Adipocyte (in vitro differentiated cells): Measurements from ENCODE around the gene NEK6.

Source experiments
- DNase-seq: peaks from one replicate; pipeline ENCODE4 v3.0.0-alpha.2; 2015; ENCODE audit warnings: low read depth
- H3K27me3 ChIP-seq: replicated peaks from 2 replicates; pipeline ENCODE4 v1.7.0; 2013; ENCODE audit warnings: mild to moderate bottlenecking, low read length, moderate library complexity; ENCODE audit not compliant: control insufficient read depth, insufficient read depth
- H3K36me3 ChIP-seq: 2 replicates; pipeline ENCODE4 v1.7.0; 2013; ENCODE audit warnings: low read length, mild to moderate bottlenecking, moderate library complexity; ENCODE audit not compliant: control insufficient read depth, insufficient read depth, severe bottlenecking
- H3K4me1 ChIP-seq: 2 replicates; pipeline ENCODE4 v1.7.0; 2013; ENCODE audit warnings: mild to moderate bottlenecking, low read length, moderate library complexity; ENCODE audit not compliant: control insufficient read depth, insufficient read depth
- H3K4me3 ChIP-seq: 2 replicates; pipeline ENCODE4 v1.7.0; 2013; ENCODE audit warnings: mild to moderate bottlenecking, low read length, moderate library complexity
- H3K9ac ChIP-seq: 2 replicates; pipeline ENCODE4 v1.7.0; 2013; ENCODE audit warnings: mild to moderate bottlenecking, low read length, moderate library complexity
- H3K9me3 ChIP-seq: 2 replicates; pipeline ENCODE4 v1.7.0; 2013; ENCODE audit warnings: mild to moderate bottlenecking, low read length, moderate library complexity; ENCODE audit not compliant: control insufficient read depth

NEK6 gene

GRCh38 chr9:124381170-124381945 is 123.6 kb downstream of the NEK6 start:
- no peak overlapping the region for H3K4me3 ChIP-seq
- H3K4me1 ChIP-seq = peaks cover 42% of the 10 kb centered on the region
- no peaks in the 10 kb centered on the region for H3K27me3 ChIP-seq
- H3K36me3 ChIP-seq = peaks cover 45% of the 10 kb centered on the region
- no peaks in the 10 kb centered on the region for H3K9me3 ChIP-seq
- no peak overlapping the region for H3K9ac ChIP-seq
- DNase-seq = peak; percentile 37

- peaks cover 44% of the 10 kb centered on the region for H3K36me3 ChIP-seq
- no peak overlapping the region for H3K9ac ChIP-seq
- H3K4me1 ChIP-seq = peaks cover 33% of the 10 kb centered on the region
- H3K4me3 ChIP-seq = no peak overlapping the region
- no peak for DNase-seq
- H3K27me3 ChIP-seq = no peaks in the 10 kb centered on the region
- H3K9me3 ChIP-seq = no peaks in the 10 kb centered on the region
These were observed 126.5 kb downstream of the NEK6 start for GRCh38 chr9:124384210-124384609.

GRCh38 chr9:124384846-124385245 is 127.1 kb downstream of the NEK6 start:
- Histone ChIP-seq H3K9ac (no peak overlapping the region), H3K36me3 (peaks cover 41% of the 10 kb centered on the region), H3K27me3 (no peaks in the 10 kb centered on the region), H3K4me3 (no peak overlapping the region), H3K9me3 (no peaks in the 10 kb centered on the region), H3K4me1 (peaks cover 34% of the 10 kb centered on the region)
- no peak for DNase-seq

DNA sequence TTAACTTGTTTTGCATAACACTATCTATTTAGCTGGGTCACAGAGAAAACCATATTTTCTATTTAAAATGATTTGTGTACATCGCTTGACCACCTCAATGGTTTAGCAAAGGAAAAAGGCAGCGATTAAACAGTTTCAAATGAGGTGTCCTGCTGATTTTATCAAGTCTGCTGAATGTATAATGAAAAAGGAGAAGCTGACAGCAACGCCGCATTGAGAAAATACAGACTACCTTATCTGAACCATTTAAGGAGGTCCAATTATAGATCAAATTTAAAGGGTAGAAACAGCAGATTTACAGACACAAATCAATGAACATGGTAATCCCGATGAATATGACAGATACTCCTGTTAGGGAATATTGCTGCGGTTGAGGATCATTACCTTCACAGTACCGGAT is 127.9 kb downstream of the NEK6 start:
- H3K4me3 ChIP-seq = no peak overlapping the region
- no peaks in the 10 kb centered on the region for H3K9me3 ChIP-seq
- H3K36me3 ChIP-seq = peaks cover 35% of the 10 kb centered on the region
- DNase-seq = no peak
- peaks cover 39% of the 10 kb centered on the region for H3K4me1 ChIP-seq
- H3K9ac ChIP-seq = no peak overlapping the region
- no peaks in the 10 kb centered on the region for H3K27me3 ChIP-seq

- DNase-seq = no peak
- H3K4me1 ChIP-seq = peaks cover 39% of the 10 kb centered on the region
- H3K9ac ChIP-seq = no peak overlapping the region
- no peak overlapping the region for H3K4me3 ChIP-seq
- H3K27me3 ChIP-seq = no peaks in the 10 kb centered on the region
- H3K9me3 ChIP-seq = no peaks in the 10 kb centered on the region
- H3K36me3 ChIP-seq = peaks cover 35% of the 10 kb centered on the region
These were observed 128.5 kb downstream of the NEK6 start for GRCh38 chr9:124386201-124386600.

DNA sequence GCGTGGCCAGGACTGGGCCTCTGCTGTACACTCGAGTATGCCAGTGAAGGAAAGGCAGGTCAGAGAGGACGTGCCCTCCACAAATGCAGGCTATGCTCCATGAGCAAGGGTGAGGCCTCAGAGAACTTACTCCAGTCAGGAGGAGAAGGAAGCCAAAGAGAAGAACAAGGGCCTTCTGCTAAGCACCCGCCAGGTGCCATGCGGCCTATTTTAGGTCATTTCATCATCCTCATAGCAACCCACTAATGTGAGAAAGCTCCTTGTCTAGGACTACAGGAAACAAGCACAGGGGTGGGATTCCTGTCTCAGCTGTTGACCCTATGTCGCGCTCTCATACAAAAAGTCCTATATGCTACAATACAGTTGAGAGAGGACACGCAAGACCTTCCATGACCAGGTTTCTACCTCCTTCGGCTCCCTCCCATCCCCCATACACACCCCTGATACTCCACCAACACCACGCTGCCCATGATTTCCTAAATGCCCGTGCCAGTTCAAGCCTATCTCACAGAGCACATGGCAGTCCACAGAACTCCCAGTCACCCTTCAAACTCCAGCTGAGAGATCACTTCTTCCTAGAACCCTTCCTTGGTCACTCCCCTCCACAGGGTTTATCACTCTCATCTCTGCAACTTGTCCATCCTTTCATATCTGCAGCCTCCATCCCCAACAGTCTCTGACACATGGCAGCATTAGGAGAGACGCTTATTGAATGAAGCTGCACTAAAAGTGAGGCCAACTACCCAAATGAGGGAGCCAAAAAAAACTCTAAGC is 130.7 kb downstream of the NEK6 start:
- no peak for DNase-seq
- no peak overlapping the region for H3K9ac ChIP-seq
- H3K9me3 ChIP-seq = no peaks in the 10 kb centered on the region
- H3K4me1 ChIP-seq = peaks cover 55% of the 10 kb centered on the region
- no peaks in the 10 kb centered on the region for H3K27me3 ChIP-seq
- H3K4me3 ChIP-seq = no peak overlapping the region
- H3K36me3 ChIP-seq = peaks cover 26% of the 10 kb centered on the region

GRCh38 chr9:124389146-124389939 is 131.6 kb downstream of the NEK6 start:
- no peak overlapping the region for H3K9ac ChIP-seq
- H3K27me3 ChIP-seq = no peaks in the 10 kb centered on the region
- H3K9me3 ChIP-seq = no peaks in the 10 kb centered on the region
- H3K36me3 ChIP-seq = peaks cover 26% of the 10 kb centered on the region
- no peak overlapping the region for H3K4me3 ChIP-seq
- DNase-seq = no peak
- peaks cover 62% of the 10 kb centered on the region for H3K4me1 ChIP-seq

DNA sequence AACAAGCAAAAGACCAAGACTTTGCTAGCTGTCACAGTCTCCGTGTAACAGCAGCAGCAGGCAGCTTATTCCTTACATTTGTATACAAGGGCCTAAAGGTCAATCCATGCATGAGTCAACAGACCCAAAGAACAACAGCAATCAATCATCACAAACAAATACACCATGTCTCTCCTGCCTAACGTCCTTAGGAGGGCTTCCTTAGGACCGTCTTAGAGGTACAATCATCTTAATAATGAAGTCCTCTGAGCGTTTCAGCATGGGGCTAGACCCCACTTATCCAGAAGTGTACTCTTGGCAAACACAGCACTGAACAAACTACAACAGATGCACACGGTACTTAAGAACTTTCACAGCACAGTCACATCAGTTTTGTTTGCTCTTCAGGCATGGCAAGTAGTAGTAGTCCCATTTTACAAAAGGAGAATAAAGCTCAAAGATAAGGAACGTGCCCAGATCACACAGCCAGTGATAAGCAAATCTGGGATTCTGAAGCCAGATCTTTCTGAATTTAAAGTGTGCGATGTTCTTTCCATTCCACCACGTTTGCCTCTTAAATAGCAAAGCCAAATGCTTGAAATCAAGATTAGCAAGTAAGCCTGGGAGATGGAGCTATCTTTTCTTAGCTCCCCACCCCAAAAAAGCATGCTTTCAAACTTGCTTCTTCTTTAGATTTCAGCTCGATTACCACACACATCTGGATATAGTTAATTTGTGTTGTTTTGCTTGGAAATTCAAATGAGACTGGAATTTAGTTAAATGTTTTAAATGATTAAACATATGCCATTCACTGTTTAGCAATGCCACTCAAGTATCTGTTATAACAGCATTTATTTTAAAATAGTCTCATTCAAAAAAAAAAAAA is 133.3 kb downstream of the NEK6 start:
- DNase-seq = peak; percentile 80
- Histone ChIP-seq H3K4me1 (peaks cover 58% of the 10 kb centered on the region), H3K27me3 (no peaks in the 10 kb centered on the region), H3K9me3 (no peaks in the 10 kb centered on the region), H3K4me3 (peak overlapping the region; percentile 55), H3K36me3 (peaks cover 21% of the 10 kb centered on the region), H3K9ac (peak overlapping the region; percentile 44)

DNA sequence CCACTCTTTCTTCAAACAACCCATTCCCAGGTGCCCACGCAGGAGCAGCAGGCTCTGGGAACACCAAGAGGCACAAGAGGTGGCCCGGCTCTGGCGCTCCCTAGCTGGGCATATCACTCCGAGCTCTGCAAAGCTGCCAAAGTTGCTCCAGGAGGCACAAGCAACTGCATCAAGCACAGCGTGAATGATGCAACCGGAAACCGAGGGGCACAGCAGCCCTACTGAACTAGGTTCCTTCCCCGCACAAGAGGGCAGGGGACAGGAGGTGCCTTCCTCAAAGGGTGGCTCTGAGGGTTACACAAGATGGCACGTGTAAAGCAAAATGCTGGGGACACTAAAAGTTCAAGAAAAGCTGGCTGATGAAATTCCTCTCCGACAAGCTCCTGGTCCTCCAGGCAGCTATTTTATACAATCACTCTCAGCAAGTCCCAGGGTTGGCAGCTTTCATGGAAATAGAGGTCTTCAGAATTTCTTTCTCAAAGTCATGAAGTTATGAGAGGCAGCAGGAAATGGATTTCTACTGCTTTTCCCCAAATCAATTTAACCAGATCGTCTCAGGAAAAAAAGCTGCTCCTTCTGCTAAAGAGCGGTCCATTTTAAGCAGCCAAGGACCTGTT is 134.6 kb downstream of the NEK6 start:
- H3K9me3 ChIP-seq = no peaks in the 10 kb centered on the region
- H3K36me3 ChIP-seq = peaks cover 34% of the 10 kb centered on the region
- peak overlapping the region; percentile 14 for H3K4me3 ChIP-seq
- H3K27me3 ChIP-seq = no peaks in the 10 kb centered on the region
- no peak overlapping the region for H3K9ac ChIP-seq
- DNase-seq = peak; percentile 44
- H3K4me1 ChIP-seq = peaks cover 53% of the 10 kb centered on the region

GRCh38 chr9:124392871-124393460 is 135.2 kb downstream of the NEK6 start:
- Histone ChIP-seq H3K4me1 (peaks cover 53% of the 10 kb centered on the region), H3K9ac (peak overlapping the region; percentile 58), H3K9me3 (no peaks in the 10 kb centered on the region), H3K4me3 (peak overlapping the region; percentile 24), H3K27me3 (no peaks in the 10 kb centered on the region), H3K36me3 (peaks cover 35% of the 10 kb centered on the region)
- DNase-seq = peak; percentile 71
